ENCODE results near the gene C10orf105. TPM values are rescaled to one million over a fixed set of nuclear protein-coding genes. Genes with fewer than 3 reads are reported as not detected.
A peak's percentile ranks its signal among the peaks of the same experiment; 100 is the strongest.

C10orf105 gene
- total RNA-seq, 3 donors from 2014 or later (not counting 1 experiment from before 2014, with no cell fraction given) = 0.14 to 0.52 (median 0.40) TPM

DNA sequence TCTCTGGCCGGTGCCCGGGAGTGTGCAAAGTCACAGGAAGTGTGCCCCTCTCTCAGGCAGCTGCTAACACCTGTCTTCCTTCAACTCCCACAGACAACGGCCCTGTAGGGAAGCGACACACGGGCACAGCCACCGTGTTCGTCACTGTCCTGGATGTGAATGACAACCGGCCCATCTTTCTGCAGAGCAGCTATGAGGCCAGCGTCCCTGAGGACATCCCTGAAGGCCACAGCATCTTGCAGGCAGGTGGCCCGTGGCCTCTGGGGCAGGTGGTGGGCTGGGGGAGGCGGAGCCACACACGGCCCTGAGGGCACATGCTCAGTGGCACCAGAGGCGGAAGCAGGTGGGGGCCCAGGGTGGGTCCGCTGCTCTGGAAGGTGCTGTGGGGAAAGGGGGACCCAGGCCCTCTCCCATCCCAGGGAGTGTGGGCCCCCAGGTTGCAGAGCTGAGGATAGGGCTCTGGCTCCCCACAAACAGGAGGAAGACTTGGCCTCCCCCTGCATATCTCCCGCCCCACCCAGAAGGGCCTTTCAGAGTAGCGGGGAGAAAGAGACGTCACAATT lies 6.9 kb downstream of the C10orf105 start:
- Mint-ChIP-seq H3K27ac (peak overlapping the region; percentile 50 to 90), H3K4me3 (no peak overlapping the region), H3K9me3 (no peaks in the 10 kb centered on the region), H3K27me3 (ENCODE audit: low read depth in 2 of 2) (no peaks in the 10 kb centered on the region), H3K4me1 (peaks cover 20 to 45% of the 10 kb centered on the region in 2 donors), H3K36me3 (no peaks in the 10 kb centered on the region)
- Histone ChIP-seq H3K27ac (ENCODE audit: low read length) (peak overlapping the region; percentile 63), H3K4me3 (ENCODE audit: low read length) (no peak overlapping the region), H3K4me1 (ENCODE audit: control insufficient read depth, insufficient read depth, low read length) (peaks cover 63% of the 10 kb centered on the region), H3K36me3 (ENCODE audit: control insufficient read depth, insufficient read depth, low read length) (no peaks in the 10 kb centered on the region), H3K27me3 (ENCODE audit: control insufficient read depth, insufficient read depth, low read length) (no peaks in the 10 kb centered on the region), H3K9me3 (ENCODE audit: control insufficient read depth, insufficient read depth, low read length) (no peaks in the 10 kb centered on the region)
- ATAC-seq (no peak), DNase-seq (peak in 1 of 2 donors; percentile 71)
- TF ChIP-seq, protein P1, sequence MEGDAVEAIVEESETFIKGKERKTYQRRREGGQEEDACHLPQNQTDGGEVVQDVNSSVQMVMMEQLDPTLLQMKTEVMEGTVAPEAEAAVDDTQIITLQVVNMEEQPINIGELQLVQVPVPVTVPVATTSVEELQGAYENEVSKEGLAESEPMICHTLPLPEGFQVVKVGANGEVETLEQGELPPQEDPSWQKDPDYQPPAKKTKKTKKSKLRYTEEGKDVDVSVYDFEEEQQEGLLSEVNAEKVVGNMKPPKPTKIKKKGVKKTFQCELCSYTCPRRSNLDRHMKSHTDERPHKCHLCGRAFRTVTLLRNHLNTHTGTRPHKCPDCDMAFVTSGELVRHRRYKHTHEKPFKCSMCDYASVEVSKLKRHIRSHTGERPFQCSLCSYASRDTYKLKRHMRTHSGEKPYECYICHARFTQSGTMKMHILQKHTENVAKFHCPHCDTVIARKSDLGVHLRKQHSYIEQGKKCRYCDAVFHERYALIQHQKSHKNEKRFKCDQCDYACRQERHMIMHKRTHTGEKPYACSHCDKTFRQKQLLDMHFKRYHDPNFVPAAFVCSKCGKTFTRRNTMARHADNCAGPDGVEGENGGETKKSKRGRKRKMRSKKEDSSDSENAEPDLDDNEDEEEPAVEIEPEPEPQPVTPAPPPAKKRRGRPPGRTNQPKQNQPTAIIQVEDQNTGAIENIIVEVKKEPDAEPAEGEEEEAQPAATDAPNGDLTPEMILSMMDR (IDR thresholded peaks at IDR 0.05) = no peak
- intact Hi-C loops (cut with micrococcal nuclease) = no loop called here
- 46% methylated on average over 15 of the region's 17 CpGs for WGBS (ENCODE audit: insufficient coverage)

DNA sequence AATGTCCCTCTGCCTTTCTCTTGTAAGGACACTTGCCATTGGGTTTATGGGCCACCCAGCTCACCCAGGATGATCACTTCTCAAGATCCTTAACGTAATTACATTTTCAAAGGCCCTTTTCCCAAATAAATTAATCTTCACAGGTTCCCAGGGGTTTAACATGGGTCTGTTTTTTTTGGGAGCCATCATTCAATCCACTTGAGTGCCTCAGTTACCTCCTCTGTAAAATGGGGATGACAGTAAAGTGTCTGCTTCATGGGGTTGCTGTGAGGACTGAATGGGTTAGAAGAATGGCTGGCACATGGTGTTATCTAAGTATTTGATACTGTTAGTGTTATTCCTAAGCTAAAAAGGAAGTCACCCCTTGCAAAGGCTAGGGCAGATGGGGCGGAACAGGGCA lies 7.4 kb downstream of the C10orf105 start:
- Mint-ChIP-seq H3K27me3 (ENCODE audit: low read depth in 2 of 2) (no peaks in the 10 kb centered on the region), H3K9me3 (no peaks in the 10 kb centered on the region), H3K4me1 (peaks cover 20 to 46% of the 10 kb centered on the region in 2 donors), H3K27ac (peak overlapping the region; percentile 50 to 90), H3K36me3 (no peaks in the 10 kb centered on the region), H3K4me3 (no peak overlapping the region)
- intact Hi-C loops (cut with micrococcal nuclease) = no loop called here
- DNase-seq = no peak
- H3K4me1 ChIP-seq (ENCODE audit: control insufficient read depth, insufficient read depth, low read length) = peaks cover 64% of the 10 kb centered on the region
- no peak overlapping the region for H3K27ac ChIP-seq (ENCODE audit: low read length)
- no peaks in the 10 kb centered on the region for H3K27me3 ChIP-seq (ENCODE audit: control insufficient read depth, insufficient read depth, low read length)
- TF ChIP-seq, protein P1 (IDR thresholded peaks at IDR 0.05) = no peak
- H3K4me3 ChIP-seq (ENCODE audit: low read length) = no peak overlapping the region
- no peak for ATAC-seq
- WGBS (ENCODE audit: insufficient coverage) = 88% methylated on average over 2 of the region's 2 CpGs
- H3K9me3 ChIP-seq (ENCODE audit: control insufficient read depth, insufficient read depth, low read length) = no peaks in the 10 kb centered on the region
- no peaks in the 10 kb centered on the region for H3K36me3 ChIP-seq (ENCODE audit: control insufficient read depth, insufficient read depth, low read length)

DNA sequence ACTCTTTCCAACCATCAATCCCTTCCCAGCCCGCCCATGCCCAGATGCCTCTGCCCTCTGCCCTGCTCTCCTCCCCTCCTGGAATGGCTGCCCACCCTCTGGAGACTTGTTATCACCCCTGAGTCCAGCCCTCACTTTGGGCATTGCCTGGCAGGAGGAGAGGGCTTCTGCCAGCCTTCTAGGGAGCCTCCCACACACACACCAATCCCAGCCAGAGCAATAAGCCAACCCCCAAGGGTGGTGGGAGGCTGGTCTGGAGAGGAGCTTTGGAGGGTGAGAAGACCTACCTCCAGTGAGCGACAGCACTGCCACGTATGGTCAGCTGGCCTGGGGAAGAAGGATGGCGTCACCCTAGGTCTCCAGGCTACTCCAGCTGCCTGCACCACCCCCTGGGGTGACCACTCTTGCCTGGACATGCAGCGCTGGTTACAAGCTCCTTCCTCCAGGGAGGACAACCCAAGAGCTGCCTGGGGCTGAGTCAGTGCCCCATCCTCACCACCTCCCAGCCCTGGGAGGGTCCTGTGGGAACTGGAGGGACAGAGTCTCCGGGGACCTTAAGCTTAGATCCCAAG lies 8.4 kb downstream of the C10orf105 start:
- ATAC-seq (no peak), DNase-seq (no peak)
- intact Hi-C loops (cut with micrococcal nuclease) = no loop called here
- Mint-ChIP-seq H3K36me3 (no peaks in the 10 kb centered on the region), H3K27me3 (ENCODE audit: low read depth in 2 of 2) (no peaks in the 10 kb centered on the region), H3K4me3 (no peak overlapping the region), H3K4me1 (peaks cover 20 to 46% of the 10 kb centered on the region in 2 donors), H3K9me3 (no peaks in the 10 kb centered on the region), H3K27ac (peak overlapping the region in 1 of 2 donors; percentile 50)
- no peak overlapping the region for H3K4me3 ChIP-seq (ENCODE audit: low read length)
- peaks cover 63% of the 10 kb centered on the region for H3K4me1 ChIP-seq (ENCODE audit: control insufficient read depth, insufficient read depth, low read length)
- 96% methylated on average over 6 of the region's 6 CpGs for WGBS (ENCODE audit: insufficient coverage)
- TF ChIP-seq, protein P1 (IDR thresholded peaks at IDR 0.05) = no peak
- no peaks in the 10 kb centered on the region for H3K27me3 ChIP-seq (ENCODE audit: control insufficient read depth, insufficient read depth, low read length)
- no peaks in the 10 kb centered on the region for H3K9me3 ChIP-seq (ENCODE audit: control insufficient read depth, insufficient read depth, low read length)
- no peaks in the 10 kb centered on the region for H3K36me3 ChIP-seq (ENCODE audit: control insufficient read depth, insufficient read depth, low read length)
- H3K27ac ChIP-seq (ENCODE audit: low read length) = no peak overlapping the region

DNA sequence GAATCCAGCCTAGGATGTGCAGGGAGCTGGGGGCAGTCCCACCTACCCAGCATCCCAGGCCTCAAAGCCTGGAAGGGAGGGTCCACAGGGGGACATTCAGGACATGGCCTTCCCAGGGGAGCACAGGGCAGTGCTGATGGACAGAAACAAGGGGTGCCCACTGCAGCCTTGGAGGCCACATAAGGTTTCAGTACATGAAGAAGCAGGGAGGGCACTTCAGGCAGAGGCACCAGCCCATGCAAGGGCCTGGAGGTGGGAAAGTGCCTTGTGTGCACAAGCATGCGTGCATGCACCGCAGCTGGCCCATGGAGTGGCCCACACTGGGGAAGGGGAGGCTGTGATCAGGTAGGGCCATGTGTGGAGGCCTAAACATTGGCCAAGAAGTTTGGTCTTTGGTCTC lies 9.1 kb downstream of the C10orf105 start:
- no peak overlapping the region for H3K27ac ChIP-seq (ENCODE audit: low read length)
- no peak overlapping the region for H3K27ac Mint-ChIP-seq
- intact Hi-C loops (cut with micrococcal nuclease) = no loop called here

More for the DNA sequence above, 9.1 kb downstream of the C10orf105 start:
- no peaks in the 10 kb centered on the region for H3K9me3 ChIP-seq (ENCODE audit: control insufficient read depth, insufficient read depth, low read length)
- no peaks in the 10 kb centered on the region for H3K27me3 ChIP-seq (ENCODE audit: control insufficient read depth, insufficient read depth, low read length)
- H3K36me3 Mint-ChIP-seq = no peaks in the 10 kb centered on the region
- peaks cover 57% of the 10 kb centered on the region for H3K4me1 ChIP-seq (ENCODE audit: control insufficient read depth, insufficient read depth, low read length)
- no peak overlapping the region for H3K4me3 Mint-ChIP-seq
- WGBS (ENCODE audit: insufficient coverage) = 100% methylated on average over 2 of the region's 2 CpGs
- no peak overlapping the region for H3K4me3 ChIP-seq (ENCODE audit: low read length)
- H3K27me3 Mint-ChIP-seq (ENCODE audit: low read depth in 2 of 2) = no peaks in the 10 kb centered on the region
- no peaks in the 10 kb centered on the region for H3K36me3 ChIP-seq (ENCODE audit: control insufficient read depth, insufficient read depth, low read length)
- DNase-seq (no peak), ATAC-seq (no peak)
- peaks cover 20 to 43% of the 10 kb centered on the region in 2 donors for H3K4me1 Mint-ChIP-seq
- no peaks in the 10 kb centered on the region for H3K9me3 Mint-ChIP-seq
- TF ChIP-seq, protein P1 (IDR thresholded peaks at IDR 0.05) = no peak

All from natural killer cell (primary cell).